ENCODE results near the gene DAAM2. TPM values are rescaled to one million over a fixed set of nuclear protein-coding genes. Genes with fewer than 3 reads are reported as not detected.

Gene DAAM2
- total and polyA plus RNA-seq, 8 donors: 9.3 to 78.8 (median 19.3) TPM

- Histone ChIP-seq H3K9me3 (no peaks in the 10 kb centered on the region), H3K27me3 (no peaks in the 10 kb centered on the region), H3K27ac (peak overlapping the region in 3 of 5 donors; percentile 14 to 75 (median 33)), H3K4me1 (peaks cover 15 to 60% (median 31%) of the 10 kb centered on the region in 4 donors), H3K36me3 (peaks cover 0 to 7% (median 0%) of the 10 kb centered on the region in 4 donors), H3K4me3 (no peak overlapping the region)
- DNase-seq: no peak
- intact Hi-C loops (cut with DNase I; ENCODE audit: low total_unique reads): no loop called here
- TF ChIP-seq POLR2A (IDR thresholded peaks at IDR 0.05): no peak
- TF ChIP-seq POLR2AphosphoS5 (IDR thresholded peaks at IDR 0.05): no peak
- TF ChIP-seq EP300 (IDR thresholded peaks at IDR 0.05): no peak
- 85 to 91% (median 88%) methylated on average over 7 of the region's 7 CpGs for WGBS, 5 donors
These were observed 93.5 kb downstream of the DAAM2 start for GRCh38 chr6:39885691-39886090.

GRCh38 chr6:39886871-39887270 lies 94.7 kb downstream of the DAAM2 start:
- H3K9me3 ChIP-seq: no peaks in the 10 kb centered on the region
- TF ChIP-seq EP300 (IDR thresholded peaks at IDR 0.05) (no peak), POLR2A (IDR thresholded peaks at IDR 0.05) (no peak), POLR2AphosphoS5 (IDR thresholded peaks at IDR 0.05) (no peak), CTCF (IDR thresholded peaks at IDR 0.05) (no peak)
- peaks cover 0 to 15% (median 0%) of the 10 kb centered on the region in 4 donors for H3K36me3 ChIP-seq
- intact Hi-C loops (cut with DNase I; ENCODE audit: low total_unique reads): no loop called here
- H3K27ac ChIP-seq: peak overlapping the region in 4 of 5 donors; percentile 65 to 75 (median 73)
- no peak for DNase-seq
- WGBS, 5 donors: 41 to 95% (median 63%) methylated on average over 2 of the region's 2 CpGs
- H3K4me1 ChIP-seq: peaks cover 13 to 48% (median 27%) of the 10 kb centered on the region in 4 donors
- no peaks in the 10 kb centered on the region for H3K27me3 ChIP-seq
- no peak overlapping the region for H3K4me3 ChIP-seq

DNA sequence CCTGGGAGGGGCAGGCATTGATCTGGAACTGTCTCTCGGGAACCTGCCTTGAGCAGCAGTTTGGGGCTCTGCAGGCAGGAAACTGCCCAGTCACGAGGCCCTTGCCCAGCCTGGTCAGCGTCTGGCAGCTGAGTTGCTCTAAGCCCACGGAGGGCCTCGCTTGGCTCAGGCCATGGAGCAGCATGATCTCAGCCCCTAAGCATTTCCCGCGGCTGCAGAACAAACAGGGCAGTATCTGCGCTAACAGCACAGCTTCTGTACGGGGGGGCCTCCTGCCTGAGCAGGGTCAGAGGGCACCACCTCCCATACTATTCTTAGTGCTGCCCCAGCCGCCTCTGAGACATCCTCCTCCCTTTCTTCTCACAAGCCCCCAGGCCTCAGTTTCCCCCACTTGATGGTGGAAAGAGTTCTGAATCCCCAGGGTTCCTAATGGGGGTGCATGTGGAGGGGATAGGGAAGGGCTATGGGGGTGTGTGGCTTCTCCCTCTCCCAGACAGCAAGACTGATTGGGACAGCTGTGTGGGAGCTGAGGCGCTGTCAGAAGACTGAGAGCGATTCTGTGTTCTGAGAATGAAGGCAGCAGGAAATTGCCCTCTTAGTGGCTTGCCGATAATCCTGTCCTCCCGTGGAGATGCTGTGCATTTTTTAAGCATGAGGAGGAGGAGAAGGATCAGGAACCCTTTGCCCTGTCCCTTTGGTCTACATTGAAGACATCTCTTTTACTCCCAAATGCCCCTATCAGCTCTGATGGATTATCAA lies 95.7 kb downstream of the DAAM2 start:
- peak overlapping the region in 4 of 5 donors; percentile 65 to 75 (median 73) for H3K27ac ChIP-seq
- peak; percentile 65 to 89 for DNase-seq
- H3K36me3 ChIP-seq: peaks cover 0 to 20% (median 0%) of the 10 kb centered on the region in 4 donors
- no peaks in the 10 kb centered on the region for H3K27me3 ChIP-seq
- TF ChIP-seq EP300 (IDR thresholded peaks at IDR 0.05): no peak
- TF ChIP-seq CTCF (IDR thresholded peaks at IDR 0.05): no peak
- TF ChIP-seq POLR2AphosphoS5 (IDR thresholded peaks at IDR 0.05): peak in 2 of 3 donors; percentile 65 to 69
- intact Hi-C loops (cut with DNase I; ENCODE audit: low total_unique reads): no loop called here
- 21 to 33% (median 31%) methylated on average over 13 to 14 of the region's 14 CpGs for WGBS, 5 donors
- H3K9me3 ChIP-seq: no peaks in the 10 kb centered on the region
- peaks cover 5 to 38% (median 17%) of the 10 kb centered on the region in 4 donors for H3K4me1 ChIP-seq
- H3K4me3 ChIP-seq: no peak overlapping the region

DNA sequence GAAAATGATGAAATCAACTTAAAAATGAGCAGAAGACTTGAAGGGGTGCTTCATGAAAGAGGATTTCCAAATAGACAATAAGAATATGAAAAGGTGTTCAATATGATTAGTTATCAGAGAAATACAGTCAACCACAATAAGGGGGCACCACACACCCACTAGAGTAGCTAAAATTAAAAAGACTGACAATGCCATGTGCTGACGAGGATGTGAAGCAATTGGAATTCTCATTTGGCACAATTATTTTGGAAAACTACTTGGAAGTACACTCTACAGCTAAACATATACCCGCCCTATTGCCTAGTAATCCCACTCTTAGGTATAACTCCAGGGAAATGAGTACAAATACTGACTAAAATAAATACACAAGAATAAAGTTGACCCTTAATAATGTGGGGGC lies 97.1 kb downstream of the DAAM2 start:
- WGBS, 5 donors: 36 to 71% (median 56%) methylated on average over 2 of the region's 2 CpGs
- Histone ChIP-seq H3K4me1 (peaks cover 5 to 33% (median 15%) of the 10 kb centered on the region in 4 donors), H3K36me3 (peaks cover 0 to 20% (median under 1%) of the 10 kb centered on the region in 4 donors), H3K27ac (peak overlapping the region in 2 of 5 donors; percentile 74 to 75), H3K27me3 (no peaks in the 10 kb centered on the region), H3K9me3 (no peaks in the 10 kb centered on the region), H3K4me3 (no peak overlapping the region)
- DNase-seq: no peak
- TF ChIP-seq POLR2A (IDR thresholded peaks at IDR 0.05) (no peak), CTCF (IDR thresholded peaks at IDR 0.05) (no peak), POLR2AphosphoS5 (IDR thresholded peaks at IDR 0.05) (no peak), EP300 (IDR thresholded peaks at IDR 0.05) (no peak)
- intact Hi-C loops (cut with DNase I; ENCODE audit: low total_unique reads): no loop called here

All from stomach (tissue), 9 donors.